GM19239 (cell line): Measurements from ENCODE around the gene FBXO2.
"Not testable (repeated sequence)": the region's sequence is repeated elsewhere in the genome, so short reads cannot be mapped to it uniquely, and the experiment has no call there.

Experiments
- DNase-seq: peaks from one replicate; pipeline ENCODE4 v3.0.0; 2011; ENCODE audit warnings: low spot score; ENCODE audit not compliant: insufficient read length
- FAIRE-seq: peaks from 2 replicates; lab custom pipeline; 2011; peaks lifted over from hg19 to GRCh38; lab: Jason Lieb, UNC

The FBXO2 gene

DNA sequence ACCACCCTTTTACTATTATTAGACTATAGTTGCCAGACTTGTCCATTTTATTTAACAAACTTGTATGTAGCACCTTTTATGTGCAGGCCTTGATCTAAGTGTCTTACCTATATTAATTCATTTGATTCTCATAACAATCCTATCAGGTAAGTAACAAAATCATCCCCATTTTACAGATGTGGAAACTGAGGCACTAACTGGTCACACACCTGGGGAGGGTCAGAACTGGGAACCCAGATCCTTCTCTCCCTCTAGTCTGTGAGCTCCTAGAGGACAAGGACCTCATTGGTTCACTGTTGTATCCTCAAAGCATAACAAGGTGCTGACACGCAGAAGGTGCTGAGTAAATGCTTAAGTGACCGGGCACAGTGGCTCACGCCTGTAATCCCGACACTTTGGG, 14.9 kb downstream of the FBXO2 start:
- FAIRE-seq (no peak), DNase-seq (no peak)

DNA sequence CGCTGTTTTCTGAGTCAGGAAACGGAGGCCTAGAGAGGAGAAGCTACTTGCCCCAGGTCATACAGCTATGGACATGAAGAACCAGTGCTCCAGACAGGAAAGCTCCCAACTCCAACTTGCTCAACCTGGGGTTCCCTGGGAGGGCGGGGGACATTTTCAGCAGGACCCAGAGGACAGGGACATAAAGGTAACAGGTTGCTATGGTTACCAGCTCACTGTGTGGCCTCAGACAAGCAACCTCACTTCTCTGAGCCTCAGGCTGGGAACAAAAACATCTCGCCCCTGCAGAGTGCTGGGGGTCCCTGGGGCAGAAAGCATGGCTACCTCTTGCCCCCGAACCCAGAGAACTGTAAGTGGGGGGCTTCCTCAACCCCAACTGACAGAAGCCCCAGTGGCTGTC, 16.1 kb downstream of the FBXO2 start:
- no peak for DNase-seq
- FAIRE-seq = no peak

DNA sequence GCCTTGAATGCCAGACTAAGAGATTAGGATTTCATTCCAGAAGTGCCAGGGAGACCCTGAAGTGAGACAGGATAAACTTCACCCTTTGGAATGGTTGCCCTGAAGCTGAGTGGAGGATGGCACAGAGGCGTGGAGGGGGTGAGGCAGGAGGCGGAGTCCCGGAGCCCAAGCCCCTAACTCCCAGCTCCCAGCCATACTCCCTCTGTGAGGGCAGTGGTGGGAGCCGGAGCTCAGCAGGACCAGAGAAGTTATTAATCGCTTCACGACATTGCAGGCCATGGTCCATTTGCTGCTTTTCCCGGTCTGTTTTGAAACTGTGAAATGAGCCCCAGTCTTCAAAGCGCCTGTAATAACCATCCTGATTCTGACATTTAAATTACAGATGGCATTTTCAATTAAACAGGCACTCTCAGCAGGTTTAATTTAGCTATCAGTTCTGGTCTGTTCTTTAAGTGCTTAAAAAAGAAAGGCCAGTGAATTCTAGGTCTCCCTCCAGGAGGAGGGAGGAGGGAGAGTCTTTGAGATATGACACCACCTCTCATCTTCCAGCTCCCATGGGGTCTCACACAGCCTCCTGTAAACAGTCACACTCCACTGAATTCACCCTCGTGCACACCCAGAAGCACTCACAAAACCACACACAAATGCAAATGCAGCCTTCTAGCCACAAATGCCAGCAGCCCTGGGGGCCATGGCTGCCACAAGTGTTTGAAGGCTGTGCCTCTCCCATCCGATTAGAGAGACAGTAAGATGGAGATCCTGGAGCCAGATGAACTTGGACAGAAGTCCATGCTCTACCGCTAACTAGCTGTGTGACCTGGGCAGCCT, 19.6 kb downstream of the FBXO2 start:
- DNase-seq = no peak
- FAIRE-seq = no peak

DNA sequence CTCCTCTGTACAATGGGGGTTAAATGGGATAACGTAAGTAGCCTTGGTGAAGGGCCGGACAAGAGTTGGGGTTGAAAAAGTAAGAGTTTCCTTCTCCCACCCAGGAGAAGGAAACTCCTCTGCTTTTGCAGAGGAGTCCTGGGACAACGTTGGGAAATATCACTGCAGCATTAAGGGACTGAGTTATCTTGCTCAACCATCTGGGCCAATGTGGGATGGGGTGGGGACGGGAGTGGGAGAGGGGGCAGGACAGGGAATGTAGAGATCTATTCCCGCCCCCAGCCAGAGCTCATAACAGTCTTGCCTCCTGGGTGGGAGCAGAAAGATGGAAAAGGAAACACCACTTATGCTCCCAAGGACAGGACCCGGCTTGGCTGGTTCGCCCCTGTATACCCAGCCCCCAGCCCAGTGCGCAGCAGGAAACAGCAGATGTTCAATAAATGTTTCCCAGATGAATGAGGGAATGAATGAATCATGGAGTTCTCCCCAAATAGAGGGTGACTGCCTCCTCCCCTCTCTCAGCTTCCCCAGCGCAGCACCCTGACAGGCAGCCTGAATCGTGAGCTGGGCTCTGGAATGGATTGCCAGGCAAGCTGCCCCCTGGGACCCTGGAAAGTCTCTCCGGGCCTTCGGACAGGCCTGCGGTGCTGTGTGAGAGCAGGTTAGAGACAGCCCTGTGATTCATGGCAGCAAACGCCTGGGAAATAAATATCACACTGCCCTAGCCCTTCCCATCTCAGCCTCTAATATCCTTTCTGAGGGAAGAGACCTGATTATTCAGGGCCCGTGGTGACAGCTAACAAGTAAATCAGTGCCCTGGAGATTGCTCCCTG, 24.8 kb downstream of the FBXO2 start:
- no peak for DNase-seq
- no peak for FAIRE-seq

DNA sequence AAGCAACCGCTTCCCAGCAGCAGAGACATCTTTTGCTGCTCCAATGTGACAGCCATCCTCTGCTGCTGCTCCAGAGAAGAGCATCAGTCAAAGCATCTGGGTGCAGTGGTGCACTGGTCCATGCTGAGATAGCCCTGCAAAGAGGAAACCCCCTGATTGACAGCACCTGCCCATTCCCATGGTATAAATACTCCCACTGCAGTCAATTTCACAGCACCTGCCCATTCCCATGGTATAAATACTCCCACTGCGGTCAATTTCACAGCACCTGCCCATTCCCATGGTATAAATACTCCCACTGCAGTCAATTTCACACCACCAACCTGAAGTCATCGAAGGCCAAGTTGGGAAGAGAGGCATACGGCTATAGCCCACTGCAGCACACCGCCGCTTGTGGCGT, 25.5 kb downstream of the FBXO2 start:
- FAIRE-seq = no peak
- no peak for DNase-seq

DNA sequence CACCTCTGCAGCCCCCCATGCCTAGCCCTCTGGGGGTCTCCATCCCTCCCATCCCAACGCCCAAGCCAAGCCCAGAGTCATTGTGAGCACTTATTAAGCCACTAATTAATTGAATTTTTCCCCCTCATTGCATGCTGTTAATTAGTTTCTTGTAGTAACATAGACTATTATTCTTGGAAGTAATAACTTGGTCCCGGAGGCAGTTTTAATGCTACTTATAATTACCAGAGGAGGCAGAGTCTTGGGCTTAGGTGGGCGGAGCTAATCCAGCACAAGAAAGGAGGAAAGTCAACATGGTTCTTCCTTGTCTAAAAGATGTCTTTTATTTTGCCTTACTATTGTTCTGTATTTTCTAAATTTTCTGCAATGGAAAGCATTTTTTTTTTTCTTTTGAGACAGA, 27.7 kb downstream of the FBXO2 start:
- DNase-seq (no peak), FAIRE-seq (no peak)

DNA sequence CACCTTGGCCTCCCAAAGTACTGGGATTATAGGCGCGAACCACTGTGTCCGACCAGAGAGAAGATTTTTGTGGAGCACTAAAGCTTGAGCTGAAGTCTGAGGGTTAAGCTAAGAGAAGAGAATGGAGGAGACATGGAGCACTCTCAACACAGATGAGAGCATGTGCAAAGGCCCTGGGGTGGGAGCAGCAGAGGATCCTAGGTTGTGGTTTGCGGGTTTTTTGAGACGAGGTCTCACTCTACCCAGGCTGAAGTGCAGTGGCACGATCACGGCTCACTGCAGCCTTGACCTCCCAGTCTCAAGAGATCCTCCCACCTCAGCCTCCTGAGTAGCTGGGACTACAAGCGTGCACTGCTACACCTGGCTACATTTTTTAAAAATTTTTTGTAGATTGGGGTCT, 30.5 kb downstream of the FBXO2 start:
- FAIRE-seq = no peak
- DNase-seq = no peak

DNA sequence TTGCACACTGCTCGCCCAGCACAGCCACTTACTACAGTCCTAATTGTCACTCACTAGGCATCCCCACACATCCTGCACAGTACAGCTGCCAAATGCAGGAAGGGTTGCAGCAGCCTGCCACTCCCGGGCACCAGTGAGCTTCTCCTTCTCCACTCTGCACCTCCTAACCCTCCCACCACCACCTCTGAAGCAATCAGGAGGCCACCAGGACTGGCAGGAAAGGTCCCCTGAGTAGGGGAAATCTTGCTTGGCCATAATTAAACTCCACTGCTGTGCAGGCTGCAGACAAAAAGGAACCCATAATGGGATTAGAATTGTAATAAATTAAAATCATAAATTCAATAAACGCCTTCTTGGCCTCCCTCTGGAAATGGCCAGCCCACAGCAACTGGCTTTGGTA, 31.8 kb downstream of the FBXO2 start:
- FAIRE-seq = no peak
- no peak for DNase-seq

DNA sequence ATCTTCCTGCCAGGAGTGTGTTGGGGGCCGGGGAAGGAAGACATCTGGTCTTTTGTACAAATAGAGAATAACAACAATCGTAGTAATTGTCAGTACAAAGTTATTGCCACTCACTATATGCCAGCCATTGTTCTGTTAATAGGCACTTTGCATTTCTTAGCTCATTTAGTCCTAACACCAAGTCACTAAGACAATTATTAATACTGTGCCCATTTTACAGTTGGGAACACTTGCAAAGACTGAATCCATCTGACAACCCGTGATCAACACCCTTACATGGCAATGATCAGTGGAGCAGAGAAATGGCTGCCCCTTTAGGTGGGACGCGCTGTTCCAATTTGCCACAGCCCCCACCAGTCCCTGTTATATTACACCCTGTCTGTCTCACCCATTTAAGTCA, 33.3 kb downstream of the FBXO2 start:
- FAIRE-seq = no peak
- no peak for DNase-seq

DNA sequence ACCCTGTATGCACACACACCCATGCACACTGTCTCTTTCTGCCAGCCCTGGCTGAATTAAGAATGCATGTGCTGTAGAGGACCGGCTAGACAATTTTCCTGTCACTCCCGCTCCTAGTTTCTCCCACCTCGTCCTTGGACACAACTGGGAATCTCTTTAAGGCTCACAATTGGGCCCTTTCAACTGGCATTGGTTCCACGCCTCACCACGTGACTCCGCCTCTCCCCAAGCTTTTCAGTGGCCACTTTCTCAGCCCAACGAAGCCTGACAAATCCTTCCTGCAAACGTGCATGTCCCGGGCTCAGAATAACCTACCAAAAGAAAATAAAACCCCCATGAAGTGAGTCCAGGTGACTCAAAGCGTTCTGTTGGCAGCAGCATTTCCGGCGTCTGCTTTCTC, 33.8 kb downstream of the FBXO2 start:
- DNase-seq (no peak), FAIRE-seq (no peak)

DNA sequence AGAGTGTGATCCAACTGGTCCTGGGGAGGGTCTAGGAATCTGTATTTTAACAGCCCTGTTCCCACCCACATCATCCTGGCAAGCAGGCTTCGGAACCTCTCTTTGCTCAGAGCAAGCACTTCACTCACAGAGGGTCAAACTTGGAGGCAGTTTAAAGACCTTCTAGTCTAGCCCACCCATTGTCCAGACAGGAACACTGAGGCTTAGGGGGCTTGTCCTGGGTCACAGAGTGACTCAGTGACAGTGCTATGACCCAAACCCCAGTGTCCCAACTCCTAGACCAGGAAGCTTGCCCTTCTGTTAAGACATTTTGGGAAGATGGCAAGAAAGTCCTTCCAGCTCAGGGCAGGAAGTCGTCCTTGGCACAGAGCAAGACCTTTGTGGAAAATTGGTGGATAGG, 36.5 kb downstream of the FBXO2 start:
- FAIRE-seq (no peak), DNase-seq (no peak)

DNA sequence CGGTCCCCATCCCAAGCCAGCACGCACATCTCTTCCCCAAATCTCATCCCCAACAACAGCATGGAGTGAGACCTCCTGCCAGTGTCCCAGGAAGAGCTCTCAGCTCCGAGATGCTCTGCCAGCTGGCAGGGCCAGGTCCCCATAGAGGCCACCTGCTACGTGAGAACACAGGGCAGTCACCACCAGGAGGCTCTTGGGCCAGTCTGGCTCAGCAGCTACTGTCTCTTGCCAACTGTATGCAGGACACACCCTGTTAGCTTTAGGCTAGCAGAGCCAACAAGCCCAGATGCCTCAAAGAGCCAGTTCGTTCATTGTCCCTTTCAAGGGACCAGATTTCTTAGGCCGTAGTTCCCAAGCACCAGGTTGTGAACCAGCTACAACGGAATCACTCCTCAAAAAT, 36.9 kb downstream of the FBXO2 start:
- DNase-seq (no peak), FAIRE-seq (no peak)

DNA sequence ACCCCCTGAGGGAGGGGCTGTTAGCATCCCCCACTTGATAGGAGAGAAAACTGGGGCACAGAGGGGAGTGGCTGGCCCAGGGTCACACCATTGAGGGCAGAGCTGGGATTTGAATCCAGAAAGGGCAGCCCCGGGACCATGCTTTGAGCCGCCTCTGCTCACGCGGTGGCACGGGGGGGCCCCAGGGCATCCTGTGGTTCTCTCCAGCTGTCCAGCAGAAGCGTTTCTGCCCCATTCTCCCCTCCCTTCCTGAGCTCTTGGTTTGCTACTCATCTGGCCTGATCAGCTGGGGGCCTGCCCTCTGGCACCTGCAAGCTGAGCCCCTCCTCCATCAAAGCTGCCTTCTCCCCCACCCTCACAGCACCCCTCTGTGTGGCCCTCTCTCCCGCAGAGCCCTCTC, 37.5 kb downstream of the FBXO2 start:
- FAIRE-seq = no peak
- no peak for DNase-seq

DNA sequence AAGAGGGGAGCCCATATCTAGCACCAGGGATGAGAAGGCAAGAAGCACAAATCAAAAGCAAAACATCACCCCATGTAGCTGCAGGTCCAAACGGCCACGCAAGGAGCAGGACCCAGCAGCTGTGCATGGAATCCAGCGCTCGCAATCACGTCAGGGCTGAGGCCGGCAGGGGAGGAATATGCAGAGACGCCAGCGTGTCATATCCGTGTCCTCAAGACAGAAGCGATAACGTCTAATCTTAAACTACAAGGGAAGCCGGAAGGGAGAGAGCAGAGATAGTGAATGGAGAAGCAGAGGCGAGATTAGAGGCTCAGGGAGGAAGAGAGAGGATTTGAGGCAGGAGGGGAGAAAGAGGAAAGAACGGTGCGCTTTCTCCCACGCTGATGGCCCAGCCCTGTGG, 39.1 kb downstream of the FBXO2 start:
- no peak for DNase-seq
- FAIRE-seq = no peak

DNA sequence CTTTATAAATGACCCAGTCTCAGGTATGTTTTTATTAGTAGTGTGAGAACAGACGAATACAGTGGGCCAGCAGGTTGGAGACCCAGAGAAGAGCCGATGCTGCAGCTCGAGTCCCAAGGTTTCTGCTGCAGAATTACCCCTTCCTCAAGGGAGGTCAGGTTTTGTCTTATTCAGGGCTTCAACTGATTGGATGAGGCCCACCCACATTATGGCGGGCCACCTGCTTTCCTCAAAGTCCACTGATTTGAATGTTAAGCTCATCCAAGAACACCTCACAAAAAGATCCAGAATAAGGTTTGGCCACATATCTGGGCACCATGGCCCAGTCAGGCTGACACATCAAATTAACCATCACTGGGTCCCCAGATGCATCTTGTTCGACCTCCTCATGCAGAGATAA, 40.9 kb downstream of the FBXO2 start:
- DNase-seq (no peak), FAIRE-seq (no peak)

DNA sequence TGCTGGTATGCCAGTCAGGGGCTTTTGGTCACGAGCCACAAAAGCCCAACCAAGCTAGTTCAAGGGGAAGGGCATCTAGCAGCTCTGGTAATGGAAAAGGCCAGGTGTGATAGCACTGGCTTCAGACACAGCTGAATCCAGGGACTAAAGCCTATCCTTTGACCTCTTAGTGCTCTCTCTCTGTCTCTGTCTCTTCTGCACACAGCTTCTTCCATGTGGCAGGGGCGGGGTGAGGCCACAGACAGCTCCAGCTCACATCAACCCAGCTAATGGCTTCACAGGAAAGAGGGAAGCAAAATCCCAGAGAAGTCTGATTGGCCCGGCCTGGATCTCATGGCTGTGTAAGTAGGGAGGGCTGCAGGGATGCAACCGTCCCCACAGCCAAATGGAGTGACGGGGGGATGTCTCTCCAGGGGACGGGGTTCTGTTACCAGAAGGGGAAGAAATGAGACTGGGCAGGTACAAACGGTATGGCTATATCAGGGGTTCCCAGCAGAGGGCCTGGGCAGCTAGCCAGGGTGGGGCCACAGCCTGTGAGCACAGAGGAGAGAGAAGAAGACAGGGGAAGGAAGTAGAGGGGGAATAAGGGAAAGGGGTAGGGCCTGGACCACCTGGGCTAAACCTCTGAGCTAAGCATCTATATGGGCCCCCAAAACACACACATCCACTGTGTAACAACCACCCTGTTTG, 42.4 kb downstream of the FBXO2 start:
- no peak for FAIRE-seq

DNA sequence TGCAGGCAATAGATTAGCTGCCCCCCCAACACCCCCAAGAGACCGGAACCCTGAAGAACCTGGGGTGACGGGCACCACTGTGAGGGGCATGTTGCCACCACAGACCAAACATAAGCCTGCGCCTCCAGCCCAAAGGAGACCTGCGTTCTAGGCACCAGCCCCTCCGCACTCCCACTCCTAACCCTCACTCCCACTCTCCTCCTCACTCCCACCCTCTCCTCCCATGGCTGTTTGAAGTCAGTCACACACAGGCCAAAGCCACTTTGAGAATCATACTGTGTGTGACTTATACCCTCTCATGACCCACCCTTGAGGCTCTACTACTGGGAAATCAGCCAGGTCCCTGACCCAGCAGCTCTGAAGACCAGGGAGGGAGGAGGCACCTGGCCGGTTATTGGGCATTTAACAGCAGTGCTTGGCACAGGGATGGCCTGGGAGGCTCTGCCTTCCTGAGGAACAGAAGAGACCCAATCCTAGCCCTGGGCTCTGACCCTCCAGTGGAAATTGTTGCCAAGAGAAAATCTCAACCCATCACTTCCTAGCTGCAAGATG, 43.5 kb downstream of the FBXO2 start:
- no peak for FAIRE-seq
- no peak for DNase-seq

More for the DNA sequence above, 42.4 kb downstream of the FBXO2 start:
- no peak for DNase-seq

DNA sequence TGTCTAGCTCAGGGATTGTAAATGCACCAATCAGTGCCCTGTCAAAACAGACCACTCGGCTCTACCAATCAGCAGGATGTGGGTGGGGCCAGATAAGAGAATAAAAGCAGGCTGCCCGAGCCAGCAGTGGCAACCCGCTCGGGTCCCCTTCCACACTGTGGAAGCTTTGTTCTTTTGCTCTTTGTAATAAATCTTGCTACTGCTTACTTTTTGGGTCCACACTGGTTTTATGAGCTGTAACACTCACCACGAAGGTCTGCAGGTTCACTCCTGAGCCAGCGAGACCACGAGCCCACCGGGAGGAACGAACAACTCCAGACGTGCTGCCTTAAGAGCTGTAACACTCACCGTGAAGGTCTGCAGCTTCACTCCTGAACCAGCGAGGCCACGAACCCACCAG, 44.9 kb downstream of the FBXO2 start:
- DNase-seq, FAIRE-seq: not testable (repeated sequence)

DNA sequence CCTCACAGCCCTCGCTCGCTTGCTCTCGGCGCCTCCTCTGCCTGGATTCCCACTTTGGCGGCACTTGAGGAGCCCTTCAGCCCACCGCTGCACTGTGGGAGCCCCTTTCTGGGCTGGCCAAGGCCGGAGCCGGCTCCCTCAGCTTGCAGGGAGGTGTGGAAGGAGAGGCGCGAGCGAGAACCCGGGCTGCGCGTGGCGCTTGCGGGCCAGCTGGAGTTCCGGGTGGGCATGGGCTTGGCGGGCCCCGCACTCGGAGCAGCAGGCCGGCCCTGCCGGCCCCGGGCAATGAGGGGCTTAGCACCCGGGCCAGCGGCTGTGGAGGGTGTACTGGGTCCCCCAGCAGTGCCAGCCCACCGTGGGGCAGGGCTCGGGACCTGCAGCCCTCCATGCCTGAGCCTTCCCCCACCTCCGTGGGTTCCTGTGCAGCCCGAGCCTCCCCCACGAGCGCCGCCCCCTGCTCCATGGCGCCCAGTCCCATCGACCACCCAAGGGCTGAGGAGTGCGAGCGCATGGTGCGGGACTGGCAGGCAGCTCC, 45.6 kb downstream of the FBXO2 start:
- not testable (repeated sequence) for DNase-seq, FAIRE-seq

DNA sequence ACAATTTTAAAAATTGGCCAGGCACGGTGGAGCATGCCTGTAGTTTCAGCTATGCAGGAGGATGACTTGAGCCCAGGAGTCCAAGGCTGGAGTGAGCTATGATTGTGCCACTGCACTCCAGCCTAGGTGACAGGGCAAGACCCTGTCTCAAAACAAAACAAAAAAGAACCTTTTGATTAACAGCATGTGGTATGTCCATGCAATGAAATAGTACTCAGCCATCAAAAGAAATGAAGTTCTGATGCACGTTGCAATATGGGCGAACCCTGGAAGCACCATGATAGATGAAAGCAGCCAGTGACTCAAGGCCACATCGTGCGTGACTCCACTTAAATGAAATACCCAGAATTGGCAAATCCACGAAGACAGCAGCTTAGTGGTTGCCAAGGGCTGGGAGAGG, 47.5 kb downstream of the FBXO2 start:
- DNase-seq (no peak), FAIRE-seq (no peak)
